ENCODE data around the gene HLCS.

HLCS gene

DNA sequence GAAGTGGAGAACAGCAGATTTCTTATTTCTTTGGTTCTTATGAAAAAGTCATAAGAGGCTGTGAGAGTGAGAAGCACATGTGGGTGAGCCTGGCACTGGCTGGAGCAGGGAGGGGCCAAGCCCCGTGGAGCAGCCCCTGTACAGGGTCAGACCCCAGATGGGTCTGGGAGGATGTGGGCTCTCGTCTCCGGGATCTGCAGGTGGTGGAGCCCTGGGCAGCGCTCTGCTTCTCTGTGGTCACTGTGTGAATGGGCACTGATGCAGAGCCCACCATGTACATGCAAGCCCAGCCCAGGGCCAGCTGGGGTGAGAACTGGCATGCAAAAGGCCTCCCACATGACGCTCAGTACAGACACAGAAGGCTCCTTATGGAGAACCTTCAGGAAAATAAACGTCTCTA is 200.0 kb downstream of the HLCS start:
- DNase-seq (ENCODE audit: low read depth) = no peak
- H3K4me3 ChIP-seq (ENCODE audit: low read length) = no peak overlapping the region
- TF ChIP-seq, protein P1, sequence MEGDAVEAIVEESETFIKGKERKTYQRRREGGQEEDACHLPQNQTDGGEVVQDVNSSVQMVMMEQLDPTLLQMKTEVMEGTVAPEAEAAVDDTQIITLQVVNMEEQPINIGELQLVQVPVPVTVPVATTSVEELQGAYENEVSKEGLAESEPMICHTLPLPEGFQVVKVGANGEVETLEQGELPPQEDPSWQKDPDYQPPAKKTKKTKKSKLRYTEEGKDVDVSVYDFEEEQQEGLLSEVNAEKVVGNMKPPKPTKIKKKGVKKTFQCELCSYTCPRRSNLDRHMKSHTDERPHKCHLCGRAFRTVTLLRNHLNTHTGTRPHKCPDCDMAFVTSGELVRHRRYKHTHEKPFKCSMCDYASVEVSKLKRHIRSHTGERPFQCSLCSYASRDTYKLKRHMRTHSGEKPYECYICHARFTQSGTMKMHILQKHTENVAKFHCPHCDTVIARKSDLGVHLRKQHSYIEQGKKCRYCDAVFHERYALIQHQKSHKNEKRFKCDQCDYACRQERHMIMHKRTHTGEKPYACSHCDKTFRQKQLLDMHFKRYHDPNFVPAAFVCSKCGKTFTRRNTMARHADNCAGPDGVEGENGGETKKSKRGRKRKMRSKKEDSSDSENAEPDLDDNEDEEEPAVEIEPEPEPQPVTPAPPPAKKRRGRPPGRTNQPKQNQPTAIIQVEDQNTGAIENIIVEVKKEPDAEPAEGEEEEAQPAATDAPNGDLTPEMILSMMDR (IDR thresholded peaks at IDR 0.05; ENCODE audit: insufficient read depth, low read depth, low read length, missing control alignments) = no peak

DNA sequence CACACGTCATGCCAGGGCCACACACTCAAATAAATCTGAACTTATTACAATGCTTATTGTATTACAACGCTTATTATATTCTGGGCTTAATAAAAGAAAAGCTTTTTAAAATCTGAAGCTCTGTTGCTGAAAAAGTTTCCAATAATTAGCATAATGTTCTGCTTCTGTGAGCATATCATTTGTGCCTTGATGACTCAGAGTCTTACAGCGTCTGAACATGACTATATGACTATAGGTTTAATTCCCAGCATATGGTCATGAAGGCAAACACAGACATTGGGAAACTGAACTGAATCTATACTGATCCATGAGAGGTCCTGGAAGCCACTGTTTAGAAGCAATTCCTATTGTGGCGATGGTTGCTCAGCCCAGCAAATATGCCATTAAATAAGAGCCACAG is 201.2 kb downstream of the HLCS start:
- peak; percentile 61 for DNase-seq (ENCODE audit: low read depth)
- TF ChIP-seq, protein P1 (IDR thresholded peaks at IDR 0.05; ENCODE audit: insufficient read depth, low read depth, low read length, missing control alignments) = no peak
- H3K4me3 ChIP-seq (ENCODE audit: low read length) = no peak overlapping the region

DNA sequence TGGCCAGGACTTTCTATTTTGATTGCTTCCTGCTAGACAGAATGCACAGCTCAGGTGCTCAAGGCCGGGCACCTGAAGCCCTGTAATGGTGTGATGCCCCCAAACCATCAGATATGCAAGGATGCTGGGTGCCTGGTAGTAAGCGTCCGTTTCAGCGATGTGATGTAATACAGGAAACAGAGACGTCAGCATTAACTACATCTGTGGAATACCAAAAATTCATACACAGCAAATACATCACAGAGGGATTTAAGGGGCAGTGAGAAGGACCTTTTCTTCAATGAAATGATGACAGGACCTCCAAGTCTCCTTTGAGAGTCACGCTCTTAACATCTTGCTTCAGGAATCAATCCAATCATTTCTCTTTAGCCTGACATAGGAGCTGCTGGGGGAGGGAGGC is 203.2 kb downstream of the HLCS start:
- H3K4me3 ChIP-seq (ENCODE audit: low read length) = no peak overlapping the region
- DNase-seq (ENCODE audit: low read depth) = no peak
- TF ChIP-seq, protein P1 (IDR thresholded peaks at IDR 0.05; ENCODE audit: insufficient read depth, low read depth, low read length, missing control alignments) = no peak

DNA sequence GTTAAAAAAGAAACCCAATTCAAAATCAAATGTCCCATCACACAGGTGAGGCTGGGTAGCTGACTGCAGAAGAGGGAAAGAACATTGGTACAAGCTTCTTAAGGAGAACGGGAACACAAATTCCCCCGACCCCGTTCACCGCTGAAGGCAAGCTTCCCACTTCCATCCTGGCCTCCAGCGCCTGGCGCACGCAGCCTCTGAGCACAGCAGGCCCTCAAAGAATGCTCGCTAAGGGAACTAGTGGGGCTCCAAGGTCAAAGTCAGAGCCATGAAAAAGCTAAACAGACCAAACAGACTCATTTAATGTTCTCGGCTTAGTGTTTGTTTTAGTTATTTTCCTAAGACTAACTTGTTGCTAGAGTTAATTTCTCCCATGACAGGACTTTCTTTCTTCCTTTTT is 203.8 kb downstream of the HLCS start:
- H3K4me3 ChIP-seq (ENCODE audit: low read length) = no peak overlapping the region
- TF ChIP-seq, protein P1 (IDR thresholded peaks at IDR 0.05; ENCODE audit: insufficient read depth, low read depth, low read length, missing control alignments) = no peak
- no peak for DNase-seq (ENCODE audit: low read depth)

DNA sequence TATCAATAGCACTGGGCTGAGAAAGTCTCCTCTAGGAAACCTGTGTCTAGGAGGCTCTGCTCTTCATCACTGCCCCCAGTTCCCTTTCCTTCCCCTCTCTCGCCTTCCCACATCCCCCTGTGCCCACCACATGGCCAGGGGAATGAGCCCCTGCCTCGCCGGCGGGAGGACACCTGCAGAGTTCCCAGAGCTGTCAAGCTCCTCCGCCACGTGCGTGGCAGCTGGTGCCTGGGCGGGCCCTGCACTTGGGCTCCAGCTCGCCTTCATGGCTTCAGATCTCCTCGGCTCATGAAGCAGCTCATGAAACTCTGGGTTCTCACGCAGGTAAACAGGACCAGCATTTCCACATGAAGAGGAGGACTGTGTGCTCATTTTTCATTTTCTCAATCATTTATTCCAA is 204.8 kb downstream of the HLCS start:
- no peak overlapping the region for H3K4me3 ChIP-seq (ENCODE audit: low read length)
- no peak for DNase-seq (ENCODE audit: low read depth)
- TF ChIP-seq, protein P1 (IDR thresholded peaks at IDR 0.05; ENCODE audit: insufficient read depth, low read depth, low read length, missing control alignments) = no peak

DNA sequence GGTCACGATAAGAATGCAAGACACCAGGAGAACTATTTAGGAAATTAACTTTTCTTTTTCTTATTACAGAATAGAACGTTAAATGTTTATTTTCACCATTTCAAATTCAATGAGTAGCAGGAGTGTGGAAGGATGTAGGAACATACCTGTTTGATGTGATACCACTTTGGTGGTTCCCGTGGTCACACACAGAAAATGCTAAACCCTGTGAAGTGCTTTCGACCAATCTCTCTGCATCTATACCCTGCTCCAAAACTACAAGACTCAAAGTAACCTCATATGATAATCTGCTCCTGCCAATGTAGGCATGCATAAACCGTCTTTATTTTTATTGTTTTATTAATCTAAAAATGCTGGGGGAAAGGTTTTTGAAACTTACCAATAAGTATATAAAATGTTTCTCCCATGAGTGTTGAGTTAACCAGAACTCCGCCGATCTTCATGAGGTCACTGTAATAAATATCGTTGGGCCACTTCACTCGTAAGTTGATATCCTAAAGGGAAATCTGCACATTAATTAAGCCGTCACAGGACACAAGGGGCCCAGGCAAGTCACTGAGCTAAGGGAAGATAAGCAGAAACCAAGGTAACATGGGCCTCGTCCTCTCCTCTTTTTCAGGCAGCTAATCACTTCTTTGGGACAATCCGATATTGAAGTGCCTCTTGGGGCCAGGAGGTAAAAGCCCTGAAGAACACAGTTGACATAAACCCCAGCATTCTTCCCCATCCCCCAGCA is 207.0 kb downstream of the HLCS start:
- TF ChIP-seq, protein P1 (IDR thresholded peaks at IDR 0.05; ENCODE audit: insufficient read depth, low read depth, low read length, missing control alignments) = no peak
- no peak for DNase-seq (ENCODE audit: low read depth)
- no peak overlapping the region for H3K4me3 ChIP-seq (ENCODE audit: low read length)

DNA sequence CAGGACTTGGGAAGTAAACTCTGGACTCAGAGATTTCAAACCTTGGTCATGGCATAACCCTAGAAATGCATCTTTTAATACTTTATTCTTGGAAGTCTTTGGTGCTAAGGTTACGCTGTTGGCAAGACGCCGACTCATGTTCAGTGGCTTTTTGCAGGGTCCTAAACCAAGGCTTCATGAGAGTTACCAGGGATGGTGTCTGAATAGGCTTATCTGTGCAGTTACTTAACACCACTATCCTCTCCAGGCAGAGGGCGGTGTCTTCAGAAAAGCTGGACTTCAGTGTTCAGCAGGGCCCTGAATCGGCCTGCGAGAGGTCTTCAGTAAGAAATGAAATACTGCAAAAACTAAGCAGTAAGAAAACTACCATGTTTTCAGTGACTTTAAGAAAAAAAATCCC is 209.3 kb downstream of the HLCS start:
- no peak overlapping the region for H3K4me3 ChIP-seq (ENCODE audit: low read length)
- TF ChIP-seq, protein P1 (IDR thresholded peaks at IDR 0.05; ENCODE audit: insufficient read depth, low read depth, low read length, missing control alignments) = no peak
- DNase-seq (ENCODE audit: low read depth) = no peak

All from epithelial cell of esophagus (primary cell).